CD4-positive, alpha-beta T cell treated with Interleukin-4 for 1 hour (primary cell): ENCODE results near the gene TMEM203.

ENCODE experiments used
- DNase-seq, 2 donors: peaks; one replicate each; pipeline ENCODE4 v3.0.0-alpha.2; 2020 to 2022

TMEM203 gene

GRCh38 chr9:137241490-137242268 is 36.2 kb upstream of the TMEM203 start:
- DNase-seq, result peak; percentile 56 to 60

- peak; percentile 100 for DNase-seq
These were observed 35.5 kb upstream of the TMEM203 start, which contains the start of gene TUBB4B for GRCh38 chr9:137240841-137241489. TUBB4B (plus strand) TSS chr9:137241287; CDS start chr9:137241361, 74 bp downstream.

- DNase-seq, result peak; percentile 63 to 76
These were observed 34.9 kb upstream of the TMEM203 start for GRCh38 chr9:137240318-137240840.

GRCh38 chr9:137239541-137240200 is 34.2 kb upstream of the TMEM203 start:
- peak in 1 of 2 donors; percentile 6 for DNase-seq

GRCh38 chr9:137237759-137238726 is 32.6 kb upstream of the TMEM203 start:
- no peak for DNase-seq

- DNase-seq, result no peak
These were observed 31.5 kb upstream of the TMEM203 start for GRCh38 chr9:137236936-137237421.

- peak; percentile 90 to 91 for DNase-seq
These were observed 30.9 kb upstream of the TMEM203 start for GRCh38 chr9:137236238-137236935.

- DNase-seq, result no peak
These were observed 30.2 kb upstream of the TMEM203 start for GRCh38 chr9:137235424-137236237.

- DNase-seq, result no peak
These were observed 29.4 kb upstream of the TMEM203 start for GRCh38 chr9:137234758-137235423.

GRCh38 chr9:137234055-137234697 is 28.7 kb upstream of the TMEM203 start:
- DNase-seq, result no peak

GRCh38 chr9:137233143-137233980 is 27.9 kb upstream of the TMEM203 start:
- no peak for DNase-seq

- no peak for DNase-seq
These were observed 27.1 kb upstream of the TMEM203 start for GRCh38 chr9:137232510-137232909.

GRCh38 chr9:137232101-137232500 is 26.7 kb upstream of the TMEM203 start:
- DNase-seq, result no peak

GRCh38 chr9:137231372-137232039 is 26.1 kb upstream of the TMEM203 start:
- no peak for DNase-seq

- DNase-seq, result no peak
These were observed 25.4 kb upstream of the TMEM203 start, which contains the start of gene SLC34A3 for GRCh38 chr9:137230705-137231371. SLC34A3 (plus strand) TSS chr9:137230901; CDS start chr9:137231703, 802 bp downstream.

GRCh38 chr9:137229903-137230704 is 24.7 kb upstream of the TMEM203 start:
- no peak for DNase-seq
